HepG2 (cell line): Measurements from ENCODE around the gene TTLL1. TPM values are rescaled to one million over a fixed set of nuclear protein-coding genes. Genes with fewer than 3 reads are reported as not detected.

Experiments
- ATF7 ChIP-seq, 2 experiments: fragments of 450-650 bp in 1 of 2; sonication (generic) in 1 of 2; formaldehyde crosslinking in 1 of 2; IDR thresholded peaks; 2 replicates each; pipeline versions ENCODE4 v1.4.0 to v1.6.1; 2016 to 2020; ENCODE audit warnings: antibody characterized with exemption in 1 of 2, mild to moderate bottlenecking in 1 of 2, missing genetic modification reagents in 1 of 2
- DMAP1 ChIP-seq: IDR thresholded peaks from 2 replicates; pipeline ENCODE4 v1.6.1; 2016
- FOSL2 ChIP-seq: sonication (generic); formaldehyde crosslinking; IDR thresholded peaks from 2 replicates; pipeline ENCODE4 v1.4.0; 2020; ENCODE audit warnings: missing genetic modification reagents
- HDAC1 ChIP-seq: sonication (generic); formaldehyde crosslinking; IDR thresholded peaks from 2 replicates; pipeline ENCODE4 v1.5.1; 2020; ENCODE audit warnings: mild to moderate bottlenecking, missing genetic modification reagents
- HHEX ChIP-seq: IDR thresholded peaks from 2 replicates; pipeline ENCODE4 v1.6.1; 2016; ENCODE audit warnings: control low read depth
- ISL2 ChIP-seq: sonication (generic); formaldehyde crosslinking; IDR thresholded peaks from 2 replicates; pipeline ENCODE4 v1.5.0; 2020; ENCODE audit warnings: missing genetic modification reagents
- KAT8 ChIP-seq: IDR thresholded peaks from 2 replicates; pipeline ENCODE4 v1.6.1; 2016; ENCODE audit warnings: missing genetic modification reagents, missing compliant biosample characterization
- RBFOX2 ChIP-seq: fragments of 200-400 bp; formaldehyde crosslinking; IDR thresholded peaks from 2 replicates; pipeline ENCODE4 v1.6.1; 2017; ENCODE audit warnings: low read depth, mild to moderate bottlenecking, low read length
- TBL1XR1 ChIP-seq: fragments of 150-350 bp; IDR thresholded peaks from 2 replicates; pipeline ENCODE4 v1.6.1; 2014; ENCODE audit warnings: borderline replicate concordance, low read length; ENCODE audit not compliant: partially characterized antibody
- THAP11 ChIP-seq: IDR thresholded peaks from 2 replicates; pipeline ENCODE4 v1.6.1; 2016; ENCODE audit warnings: missing biosample characterization, missing genetic modification reagents
- ZNF10 ChIP-seq: sonication (generic); formaldehyde crosslinking; IDR thresholded peaks from 2 replicates; pipeline ENCODE4 v1.4.0; 2020; ENCODE audit warnings: mild to moderate bottlenecking, low read depth, missing genetic modification reagents, borderline replicate concordance
- ZNF17 ChIP-seq: sonication (generic); formaldehyde crosslinking; IDR thresholded peaks from 2 replicates; pipeline ENCODE4 v1.5.0; 2020; ENCODE audit warnings: mild to moderate bottlenecking, missing genetic modification reagents
- ZNF256 ChIP-seq: sonication (generic); formaldehyde crosslinking; conservative IDR thresholded peaks from 2 replicates; pipeline ENCODE4 v1.4.0; 2020; ENCODE audit warnings: missing genetic modification reagents
- ZNF30 ChIP-seq: sonication (generic); formaldehyde crosslinking; IDR thresholded peaks from 2 replicates; pipeline ENCODE4 v1.5.0; 2020; ENCODE audit warnings: mild to moderate bottlenecking, missing genetic modification reagents
- ZNF333 ChIP-seq: sonication (generic); formaldehyde crosslinking; IDR thresholded peaks from 2 replicates; pipeline ENCODE4 v1.4.0; 2020; ENCODE audit warnings: mild to moderate bottlenecking, missing genetic modification reagents, borderline replicate concordance
- ZNF713 ChIP-seq: sonication (generic); formaldehyde crosslinking; IDR thresholded peaks from 2 replicates; pipeline ENCODE4 v1.4.0; 2020; ENCODE audit warnings: mild to moderate bottlenecking, missing genetic modification reagents
- ZNF850 ChIP-seq: sonication (generic); formaldehyde crosslinking; conservative IDR thresholded peaks from 2 replicates; pipeline ENCODE4 v1.9.0; 2021; ENCODE audit warnings: mild to moderate bottlenecking, missing genetic modification reagents
- polyA plus RNA-seq, 8 experiments: library from polyadenylated mRNA; depleted of rRNA in 3 of 8; stranded (reverse) in 7 of 8; unstranded in 1 of 8; fragments of >200 nt; fragmentation: Illumina TruSeq in 4 of 8; extraction: Trizol in 4 of 8; gene quantifications; 2 replicates each; pipeline versions ENCODE4 v1.2.1 to v1.2.3, GENCODE V29; 2011 to 2016; ENCODE audit warnings: low read depth in 4 of 8, missing spikeins in 1 of 8, mixed read lengths in 1 of 8; ENCODE audit not compliant: insufficient read depth in 1 of 8
- total RNA-seq, 5 experiments: library from RNA; depleted of rRNA; stranded (reverse); fragments of >200 nt; fragmentation: Illumina TruSeq; extraction: Trizol; gene quantifications; 2 replicates each; pipeline ENCODE4 v1.2.3, GENCODE V29; 2016; ENCODE audit warnings: low read depth in 1 of 5
- TF ChIP-seq, protein P1 (sequence below): IDR thresholded peaks from 2 replicates; pipeline ENCODE4 v1.6.1; 2012; ENCODE audit warnings: inconsistent platforms
- TF ChIP-seq, protein P2 (sequence below): sonication (generic); formaldehyde crosslinking; IDR thresholded peaks from 2 replicates; pipeline ENCODE4 v1.4.0; 2020; ENCODE audit warnings: mild to moderate bottlenecking, missing genetic modification reagents
- TF ChIP-seq, protein P3 (sequence below): sonication (generic); formaldehyde crosslinking; IDR thresholded peaks from 2 replicates; pipeline ENCODE4 v1.4.0; 2020; ENCODE audit warnings: missing genetic modification reagents
- TF ChIP-seq, protein P4 (sequence below): sonication (generic); formaldehyde crosslinking; IDR thresholded peaks from 2 replicates; pipeline ENCODE4 v1.4.0; 2020; ENCODE audit warnings: missing genetic modification reagents, borderline replicate concordance

TTLL1 gene
- total and polyA plus RNA-seq, 2 of the 13 experiments (the other 11 are each of a cell fraction or from before 2014, with no cell fraction given) = 1.6 to 5.3 TPM

DNA sequence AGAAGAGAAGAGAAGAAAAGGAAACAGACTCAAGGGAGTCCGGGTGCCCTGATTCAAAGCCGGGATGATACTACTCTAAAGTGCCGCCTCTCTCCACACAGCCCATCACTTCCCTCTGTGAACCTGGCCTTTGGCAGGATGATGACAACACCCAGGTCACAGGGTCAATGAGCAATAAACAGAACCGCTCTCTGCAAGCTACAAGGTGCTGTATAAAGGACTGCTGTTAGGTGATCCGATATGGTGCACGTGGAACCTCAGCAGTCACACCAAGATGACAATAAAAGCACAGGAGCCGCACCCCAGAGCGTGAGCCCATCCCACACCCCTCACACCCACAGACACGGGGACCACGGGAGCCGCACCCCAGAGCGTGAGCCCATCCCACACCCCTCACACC is 10.7 kb downstream of the TTLL1 start (continued):
- TF ChIP-seq, protein P1, sequence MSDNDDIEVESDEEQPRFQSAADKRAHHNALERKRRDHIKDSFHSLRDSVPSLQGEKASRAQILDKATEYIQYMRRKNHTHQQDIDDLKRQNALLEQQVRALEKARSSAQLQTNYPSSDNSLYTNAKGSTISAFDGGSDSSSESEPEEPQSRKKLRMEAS = peak; percentile 37; the same call in 1 of the 2 replicates
- TF ChIP-seq ZNF333 (CRISPR knock-in tag) (no peak), ZNF713 (CRISPR knock-in tag) (no peak), ZNF30 (no peak), ZNF10 (no peak), KAT8 (CRISPR knock-in tag) (no peak), ISL2 (no peak), HHEX (CRISPR knock-in tag) (no peak), ZNF17 (CRISPR knock-in tag) (no peak), RBFOX2 (no peak), THAP11 (CRISPR knock-in tag) (peak; percentile 42; the same call in 1 of the 2 replicates), TBL1XR1 (no peak), HDAC1 (CRISPR knock-in tag) (peak; percentile 56; the same call in 1 of the 2 replicates), DMAP1 (CRISPR knock-in tag) (no peak), ZNF256 (CRISPR knock-in tag) (no peak), ZNF850 (CRISPR knock-in tag) (no peak), ATF7 (IDR thresholded peaks at IDR 0.05) (no peak), ATF7 (CRISPR knock-in tag; IDR thresholded peaks at IDR 0.05) (no peak), FOSL2 (CRISPR knock-in tag) (peak; percentile 82)
- TF ChIP-seq, protein P2, sequence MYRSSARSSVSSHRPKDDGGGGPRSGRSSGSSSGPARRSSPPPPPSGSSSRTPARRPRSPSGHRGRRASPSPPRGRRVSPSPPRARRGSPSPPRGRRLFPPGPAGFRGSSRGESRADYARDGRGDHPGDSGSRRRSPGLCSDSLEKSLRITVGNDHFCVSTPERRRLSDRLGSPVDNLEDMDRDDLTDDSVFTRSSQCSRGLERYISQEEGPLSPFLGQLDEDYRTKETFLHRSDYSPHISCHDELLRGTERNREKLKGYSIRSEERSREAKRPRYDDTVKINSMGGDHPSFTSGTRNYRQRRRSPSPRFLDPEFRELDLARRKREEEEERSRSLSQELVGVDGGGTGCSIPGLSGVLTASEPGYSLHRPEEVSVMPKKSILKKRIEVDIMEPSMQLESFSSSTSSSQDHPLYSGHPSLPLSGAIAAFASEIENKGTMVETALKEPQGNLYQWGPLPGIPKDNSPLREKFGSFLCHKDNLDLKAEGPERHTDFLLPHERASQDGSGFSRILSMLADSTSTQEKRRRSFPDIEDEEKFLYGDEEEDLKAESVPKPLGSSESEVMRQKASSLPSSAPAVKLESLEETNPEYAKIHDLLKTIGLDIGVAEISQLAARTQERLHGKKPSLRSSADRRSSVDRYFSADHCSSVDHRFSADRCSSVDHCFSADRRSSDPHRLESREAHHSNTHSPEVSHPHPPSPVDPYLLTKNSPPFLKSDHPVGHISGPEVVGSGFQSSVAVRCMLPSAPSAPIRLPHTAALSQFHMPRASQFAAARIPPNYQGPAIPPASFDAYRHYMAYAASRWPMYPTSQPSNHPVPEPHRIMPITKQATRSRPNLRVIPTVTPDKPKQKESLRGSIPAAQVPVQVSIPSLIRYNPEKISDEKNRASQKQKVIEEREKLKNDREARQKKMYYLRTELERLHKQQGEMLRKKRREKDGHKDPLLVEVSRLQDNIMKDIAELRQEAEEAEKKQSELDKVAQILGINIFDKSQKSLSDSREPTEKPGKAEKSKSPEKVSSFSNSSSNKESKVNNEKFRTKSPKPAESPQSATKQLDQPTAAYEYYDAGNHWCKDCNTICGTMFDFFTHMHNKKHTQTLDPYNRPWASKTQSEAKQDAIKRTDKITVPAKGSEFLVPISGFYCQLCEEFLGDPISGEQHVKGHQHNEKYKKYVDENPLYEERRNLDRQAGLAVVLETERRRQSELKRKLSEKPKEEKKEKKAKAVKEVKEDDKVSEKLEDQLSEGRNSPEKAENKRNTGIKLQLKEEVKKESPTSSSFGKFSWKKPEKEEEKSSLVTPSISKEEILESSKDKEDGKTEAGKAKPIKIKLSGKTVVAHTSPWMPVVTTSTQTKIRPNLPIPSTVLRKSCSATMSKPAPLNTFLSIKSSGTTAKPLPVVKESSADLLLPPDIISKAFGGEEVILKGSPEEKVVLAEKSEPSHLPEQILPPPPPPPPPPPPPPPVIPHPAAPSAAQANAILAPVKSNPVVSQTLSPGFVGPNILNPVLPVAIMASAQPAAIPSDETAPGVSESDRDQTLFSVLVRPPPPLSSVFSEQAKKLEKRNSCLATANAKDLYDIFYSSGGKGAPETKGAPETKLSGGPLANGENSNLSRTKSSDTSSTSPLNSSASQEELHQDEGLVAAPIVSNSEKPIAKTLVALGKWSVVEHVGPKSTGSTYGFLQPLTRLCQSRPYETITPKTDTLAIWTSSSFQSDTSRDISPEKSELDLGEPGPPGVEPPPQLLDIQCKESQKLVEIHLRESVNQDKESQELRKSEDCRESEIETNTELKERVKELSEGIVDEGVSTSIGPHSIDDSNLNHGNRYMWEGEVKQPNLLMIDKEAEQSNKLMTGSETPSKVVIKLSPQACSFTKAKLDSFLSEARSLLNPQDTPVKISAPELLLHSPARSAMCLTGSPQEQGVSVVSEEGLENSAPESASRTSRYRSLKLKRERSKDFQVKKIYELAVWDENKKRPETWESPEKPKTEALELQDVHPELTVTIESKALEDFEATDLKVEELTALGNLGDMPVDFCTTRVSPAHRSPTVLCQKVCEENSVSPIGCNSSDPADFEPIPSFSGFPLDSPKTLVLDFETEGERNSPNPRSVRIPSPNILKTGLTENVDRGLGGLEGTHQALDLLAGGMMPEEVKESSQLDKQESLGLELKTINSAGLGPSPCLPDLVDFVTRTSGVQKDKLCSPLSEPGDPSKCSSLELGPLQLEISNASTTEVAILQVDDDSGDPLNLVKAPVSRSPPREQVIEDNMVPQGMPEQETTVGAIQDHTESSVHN (CRISPR knock-in tag) = no peak
- TF ChIP-seq, protein P3, sequence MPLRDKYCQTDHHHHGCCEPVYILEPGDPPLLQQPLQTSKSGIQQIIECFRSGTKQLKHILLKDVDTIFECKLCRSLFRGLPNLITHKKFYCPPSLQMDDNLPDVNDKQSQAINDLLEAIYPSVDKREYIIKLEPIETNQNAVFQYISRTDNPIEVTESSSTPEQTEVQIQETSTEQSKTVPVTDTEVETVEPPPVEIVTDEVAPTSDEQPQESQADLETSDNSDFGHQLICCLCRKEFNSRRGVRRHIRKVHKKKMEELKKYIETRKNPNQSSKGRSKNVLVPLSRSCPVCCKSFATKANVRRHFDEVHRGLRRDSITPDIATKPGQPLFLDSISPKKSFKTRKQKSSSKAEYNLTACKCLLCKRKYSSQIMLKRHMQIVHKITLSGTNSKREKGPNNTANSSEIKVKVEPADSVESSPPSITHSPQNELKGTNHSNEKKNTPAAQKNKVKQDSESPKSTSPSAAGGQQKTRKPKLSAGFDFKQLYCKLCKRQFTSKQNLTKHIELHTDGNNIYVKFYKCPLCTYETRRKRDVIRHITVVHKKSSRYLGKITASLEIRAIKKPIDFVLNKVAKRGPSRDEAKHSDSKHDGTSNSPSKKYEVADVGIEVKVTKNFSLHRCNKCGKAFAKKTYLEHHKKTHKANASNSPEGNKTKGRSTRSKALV (CRISPR knock-in tag) = no peak
- TF ChIP-seq, protein P4, sequence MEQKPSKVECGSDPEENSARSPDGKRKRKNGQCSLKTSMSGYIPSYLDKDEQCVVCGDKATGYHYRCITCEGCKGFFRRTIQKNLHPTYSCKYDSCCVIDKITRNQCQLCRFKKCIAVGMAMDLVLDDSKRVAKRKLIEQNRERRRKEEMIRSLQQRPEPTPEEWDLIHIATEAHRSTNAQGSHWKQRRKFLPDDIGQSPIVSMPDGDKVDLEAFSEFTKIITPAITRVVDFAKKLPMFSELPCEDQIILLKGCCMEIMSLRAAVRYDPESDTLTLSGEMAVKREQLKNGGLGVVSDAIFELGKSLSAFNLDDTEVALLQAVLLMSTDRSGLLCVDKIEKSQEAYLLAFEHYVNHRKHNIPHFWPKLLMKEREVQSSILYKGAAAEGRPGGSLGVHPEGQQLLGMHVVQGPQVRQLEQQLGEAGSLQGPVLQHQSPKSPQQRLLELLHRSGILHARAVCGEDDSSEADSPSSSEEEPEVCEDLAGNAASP = peak; percentile 24; the same call in 1 of the 2 replicates
